Measurements from ENCODE around the gene SREK1IP1.

The SREK1IP1 gene

GRCh38 chr5:64678374-64678773 is 90.1 kb downstream of the SREK1IP1 start:
- Histone ChIP-seq H3K36me3 (ENCODE audit: control insufficient read depth in 2 of 2, insufficient read depth in 1 of 2, low read length in 2 of 2) (no peaks in the 10 kb centered on the region), H3K27ac (ENCODE audit: extremely low read depth, low read depth, low read length) (no peak overlapping the region), H3K4me1 (ENCODE audit: control insufficient read depth, insufficient read depth, low read length) (no peaks in the 10 kb centered on the region), H3K4me3 (ENCODE audit: low read depth, low read length) (no peak overlapping the region), H3K9me3 (ENCODE audit: control insufficient read depth, insufficient read depth, low read depth, low read length) (no peaks in the 10 kb centered on the region)
- POLR2A ChIA-PET, result no interaction called here
- CTCF ChIA-PET, result interaction anchor here (0.7 to 0.8 kb wide), 2 partner anchors 88 to 106 kb away, joined by 3 read pairs; no protein-coding TSS in a partner anchor
- TF ChIP-seq ZNF280D (tag by site-specific recombination; IDR thresholded peaks at IDR 0.05) (no peak), ZNF785 (tag by site-specific recombination; IDR thresholded peaks at IDR 0.05) (no peak), KLF9 (tag by site-specific recombination; IDR thresholded peaks at IDR 0.05; ENCODE audit: low read depth) (no peak), ZBTB49 (tag by site-specific recombination; IDR thresholded peaks at IDR 0.05; ENCODE audit: low read depth) (no peak), ZNF266 (tag by site-specific recombination; IDR thresholded peaks at IDR 0.05; ENCODE audit: low read depth) (no peak), ZNF791 (tag by site-specific recombination; IDR thresholded peaks at IDR 0.05) (no peak), ZNF37A (tag by site-specific recombination; IDR thresholded peaks at IDR 0.05) (no peak), ZNF324 (tag by site-specific recombination; IDR thresholded peaks at IDR 0.05) (no peak), ZSCAN4 (tag by site-specific recombination; IDR thresholded peaks at IDR 0.05) (no peak), ZNF558 (tag by site-specific recombination; IDR thresholded peaks at IDR 0.05) (no peak)
- TF ChIP-seq, protein P1, sequence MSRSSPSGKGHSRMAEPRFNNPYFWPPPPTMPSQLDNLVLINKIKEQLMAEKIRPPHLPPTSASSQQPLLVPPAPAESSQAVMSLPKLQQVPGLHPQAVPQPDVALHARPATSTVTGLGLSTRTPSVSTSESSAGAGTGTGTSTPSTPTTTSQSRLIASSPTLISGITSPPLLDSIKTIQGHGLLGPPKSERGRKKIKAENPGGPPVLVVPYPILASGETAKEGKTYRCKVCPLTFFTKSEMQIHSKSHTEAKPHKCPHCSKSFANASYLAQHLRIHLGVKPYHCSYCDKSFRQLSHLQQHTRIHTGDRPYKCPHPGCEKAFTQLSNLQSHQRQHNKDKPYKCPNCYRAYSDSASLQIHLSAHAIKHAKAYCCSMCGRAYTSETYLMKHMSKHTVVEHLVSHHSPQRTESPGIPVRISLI (tag by site-specific recombination; IDR thresholded peaks at IDR 0.05), result no peak

DNA sequence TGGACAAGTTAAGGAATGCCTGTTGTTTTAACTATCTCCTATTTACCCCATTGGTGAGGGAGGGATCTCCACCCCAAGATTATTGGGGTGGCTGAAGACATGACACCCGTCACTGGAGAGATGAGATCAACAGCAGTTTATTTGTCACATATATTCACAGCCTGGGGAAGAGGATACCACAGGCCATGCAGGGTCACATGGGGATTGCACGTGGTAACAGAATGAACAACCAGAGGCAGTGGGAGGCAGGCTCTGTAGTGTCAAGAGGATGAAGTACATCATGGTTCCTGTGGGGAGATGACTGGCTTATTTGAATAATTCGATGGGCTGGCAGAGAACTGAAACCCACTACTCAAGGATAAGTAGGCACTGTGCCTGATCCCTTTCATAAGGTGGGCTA is 96.8 kb downstream of the SREK1IP1 start:
- Histone ChIP-seq H3K4me3 (ENCODE audit: low read depth, low read length) (no peak overlapping the region), H3K36me3 (ENCODE audit: control insufficient read depth in 2 of 2, insufficient read depth in 1 of 2, low read length in 2 of 2) (no peaks in the 10 kb centered on the region), H3K27ac (ENCODE audit: extremely low read depth, low read depth, low read length) (no peak overlapping the region), H3K4me1 (ENCODE audit: control insufficient read depth, insufficient read depth, low read length) (no peaks in the 10 kb centered on the region), H3K9me3 (ENCODE audit: control insufficient read depth, insufficient read depth, low read depth, low read length) (no peaks in the 10 kb centered on the region)
- ChIA-PET POLR2A (no interaction called here), CTCF (no interaction called here)
- no peak for TF ChIP-seq ZSCAN5A (tag by site-specific recombination; IDR thresholded peaks at IDR 0.05)
- no peak for TF ChIP-seq ZNF23 (tag by site-specific recombination; IDR thresholded peaks at IDR 0.05; ENCODE audit: borderline replicate concordance)
- TF ChIP-seq OSR2 (tag by site-specific recombination; IDR thresholded peaks at IDR 0.05), result no peak
- TF ChIP-seq ZNF843 (tag by site-specific recombination; IDR thresholded peaks at IDR 0.05), result no peak
- no peak for TF ChIP-seq GFI1B (tag by site-specific recombination; IDR thresholded peaks at IDR 0.05)
- no peak for TF ChIP-seq ZNF792 (tag by site-specific recombination; IDR thresholded peaks at IDR 0.05)
- TF ChIP-seq ZBTB21 (tag by site-specific recombination; IDR thresholded peaks at IDR 0.05), result no peak
- no peak for TF ChIP-seq ZNF391 (tag by site-specific recombination; IDR thresholded peaks at IDR 0.05; ENCODE audit: borderline replicate concordance, low read depth)
- no peak for TF ChIP-seq ZNF530 (tag by site-specific recombination; IDR thresholded peaks at IDR 0.05; ENCODE audit: low read depth)
- TF ChIP-seq KLF10 (tag by site-specific recombination; IDR thresholded peaks at IDR 0.05), result no peak
- TF ChIP-seq ZNF394 (tag by site-specific recombination; IDR thresholded peaks at IDR 0.05; ENCODE audit: borderline replicate concordance), result no peak
- no peak for TF ChIP-seq ZNF138 (tag by site-specific recombination; IDR thresholded peaks at IDR 0.05; ENCODE audit: borderline replicate concordance)
- no peak for TF ChIP-seq YY2 (tag by site-specific recombination; IDR thresholded peaks at IDR 0.05)
- TF ChIP-seq ZSCAN4 (tag by site-specific recombination; IDR thresholded peaks at IDR 0.05), result no peak
- TF ChIP-seq ZNF626 (tag by site-specific recombination; IDR thresholded peaks at IDR 0.05), result no peak
- TF ChIP-seq KLF16 (tag by site-specific recombination; IDR thresholded peaks at IDR 0.05), result no peak
- no peak for TF ChIP-seq ZNF654 (tag by site-specific recombination; IDR thresholded peaks at IDR 0.05; ENCODE audit: low read depth)
